Nephron (organoid): ENCODE measurements around the gene MLXIP.

Experiments
- H3K27ac Mint-ChIP-seq, 3 experiments: 2 replicates each; pipeline ENCODE4 v1.8.0; 2020; ENCODE audit warnings: mixed read lengths in 3 of 3, mild to moderate bottlenecking in 2 of 3, moderate library complexity in 1 of 3
- H3K27me3 Mint-ChIP-seq: 2 replicates; pipeline ENCODE4 v1.8.0; 2021; ENCODE audit warnings: low read depth, mild to moderate bottlenecking, moderate library complexity, mixed read lengths
- H3K36me3 Mint-ChIP-seq: 2 replicates; pipeline ENCODE4 v1.8.0; 2020; ENCODE audit warnings: low read depth, mixed read lengths
- H3K4me1 Mint-ChIP-seq: 2 replicates; pipeline ENCODE4 v1.8.0; 2020; ENCODE audit warnings: mixed read lengths
- H3K4me3 Mint-ChIP-seq, 3 experiments: 2 replicates each; pipeline ENCODE4 v1.8.0; 2020; ENCODE audit warnings: mild to moderate bottlenecking in 3 of 3, mixed read lengths in 3 of 3, moderate library complexity in 2 of 3
- H3K9me3 Mint-ChIP-seq: 2 replicates; pipeline ENCODE4 v1.8.0; 2020; ENCODE audit warnings: mixed read lengths
- TF ChIP-seq, protein P1 (sequence below), 3 experiments: fragments of 200-600 bp; sonication (generic); IDR thresholded peaks; one replicate each; pipeline ENCODE4 v1.5.0; 2021; ENCODE audit warnings: antibody characterized with exemption in 3 of 3; ENCODE audit not compliant: unreplicated experiment in 3 of 3

Gene MLXIP

DNA sequence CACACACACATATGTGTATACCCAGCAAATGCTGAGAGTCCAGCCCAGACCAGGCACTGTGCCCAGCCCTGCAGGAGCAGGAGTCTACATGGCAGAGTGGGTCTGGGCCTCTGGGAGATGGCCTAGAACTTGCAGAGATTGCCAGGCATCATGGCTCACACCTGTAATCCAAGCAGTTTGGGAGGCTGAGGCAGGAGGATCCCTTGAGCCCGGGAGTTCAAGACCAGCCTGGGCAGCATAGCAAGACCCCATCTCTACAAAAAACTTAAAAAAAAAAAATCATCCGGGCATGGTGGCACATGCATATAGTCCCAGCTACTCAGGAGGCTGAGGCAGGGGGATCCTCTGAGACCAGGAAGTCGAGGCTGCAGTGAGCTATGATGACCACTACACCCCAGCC, 20.8 kb upstream of the MLXIP start:
- H3K9me3 Mint-ChIP-seq, result no peaks in the 10 kb centered on the region
- TF ChIP-seq, protein P1, sequence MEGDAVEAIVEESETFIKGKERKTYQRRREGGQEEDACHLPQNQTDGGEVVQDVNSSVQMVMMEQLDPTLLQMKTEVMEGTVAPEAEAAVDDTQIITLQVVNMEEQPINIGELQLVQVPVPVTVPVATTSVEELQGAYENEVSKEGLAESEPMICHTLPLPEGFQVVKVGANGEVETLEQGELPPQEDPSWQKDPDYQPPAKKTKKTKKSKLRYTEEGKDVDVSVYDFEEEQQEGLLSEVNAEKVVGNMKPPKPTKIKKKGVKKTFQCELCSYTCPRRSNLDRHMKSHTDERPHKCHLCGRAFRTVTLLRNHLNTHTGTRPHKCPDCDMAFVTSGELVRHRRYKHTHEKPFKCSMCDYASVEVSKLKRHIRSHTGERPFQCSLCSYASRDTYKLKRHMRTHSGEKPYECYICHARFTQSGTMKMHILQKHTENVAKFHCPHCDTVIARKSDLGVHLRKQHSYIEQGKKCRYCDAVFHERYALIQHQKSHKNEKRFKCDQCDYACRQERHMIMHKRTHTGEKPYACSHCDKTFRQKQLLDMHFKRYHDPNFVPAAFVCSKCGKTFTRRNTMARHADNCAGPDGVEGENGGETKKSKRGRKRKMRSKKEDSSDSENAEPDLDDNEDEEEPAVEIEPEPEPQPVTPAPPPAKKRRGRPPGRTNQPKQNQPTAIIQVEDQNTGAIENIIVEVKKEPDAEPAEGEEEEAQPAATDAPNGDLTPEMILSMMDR (IDR thresholded peaks at IDR 0.05; ENCODE audit: unreplicated experiment in 3 of 3), result no peak
- no peaks in the 10 kb centered on the region for H3K27me3 Mint-ChIP-seq
- peaks cover 24% of the 10 kb centered on the region for H3K4me1 Mint-ChIP-seq
- peak overlapping the region in 2 of 3 experiments; percentile 45 to 52 for H3K27ac Mint-ChIP-seq
- peaks cover 44% of the 10 kb centered on the region for H3K36me3 Mint-ChIP-seq
- no peak overlapping the region for H3K4me3 Mint-ChIP-seq

- H3K27ac Mint-ChIP-seq, result peak overlapping the region; percentile 38 to 88 (median 65)
- H3K9me3 Mint-ChIP-seq, result no peaks in the 10 kb centered on the region
- TF ChIP-seq, protein P1 (IDR thresholded peaks at IDR 0.05; ENCODE audit: unreplicated experiment in 3 of 3), result no peak
- H3K4me3 Mint-ChIP-seq, result no peak overlapping the region
- peaks cover 33% of the 10 kb centered on the region for H3K4me1 Mint-ChIP-seq
- H3K36me3 Mint-ChIP-seq, result peaks cover 44% of the 10 kb centered on the region
- H3K27me3 Mint-ChIP-seq, result no peaks in the 10 kb centered on the region
Observed at GRCh38 chr12:122058549-122059149, 19.9 kb upstream of the MLXIP start.

DNA sequence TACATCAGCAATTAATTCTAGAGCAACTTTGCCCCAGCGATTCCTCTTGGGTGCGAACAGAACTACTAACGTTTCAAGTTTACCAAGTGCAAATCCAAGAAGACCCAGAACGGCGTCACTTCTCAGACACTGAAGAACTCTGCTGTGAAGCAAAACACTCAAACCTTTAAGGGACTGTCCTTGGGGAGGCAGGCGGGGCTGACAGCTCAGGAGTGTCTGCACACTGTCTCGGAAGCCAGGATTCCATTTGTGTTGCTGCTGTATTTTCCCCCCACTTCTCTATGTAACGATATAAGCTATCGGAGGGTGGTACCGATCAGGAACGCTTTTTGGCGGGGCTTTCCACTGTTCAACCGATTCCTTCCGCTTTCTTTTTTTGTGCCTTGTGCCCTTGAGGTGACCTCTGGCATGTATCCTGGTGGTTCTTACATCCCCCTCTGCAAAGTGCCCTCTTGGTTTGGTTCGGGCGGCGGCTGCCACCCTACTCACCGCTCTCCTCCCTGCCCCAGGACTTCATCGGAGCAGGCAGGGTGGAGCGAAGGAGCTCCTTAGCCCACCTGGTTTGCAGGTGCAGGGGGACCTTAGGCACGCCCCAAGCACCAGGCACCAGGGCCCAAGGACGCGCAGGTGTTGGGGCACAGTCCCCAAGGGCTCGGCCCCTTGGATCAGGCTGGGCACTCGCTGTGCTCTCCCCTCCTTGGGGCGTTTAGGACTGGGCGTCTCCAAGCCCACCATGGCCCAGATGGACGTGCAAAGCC, 19.2 kb upstream of the MLXIP start:
- Mint-ChIP-seq H3K27ac (peak overlapping the region; percentile 84 to 93 (median 88)), H3K9me3 (no peaks in the 10 kb centered on the region), H3K4me1 (peaks cover 39% of the 10 kb centered on the region), H3K27me3 (peaks cover 3% of the 10 kb centered on the region), H3K36me3 (peaks cover 44% of the 10 kb centered on the region), H3K4me3 (no peak overlapping the region)
- TF ChIP-seq, protein P1 (IDR thresholded peaks at IDR 0.05; ENCODE audit: unreplicated experiment in 3 of 3), result no peak

GRCh38 chr12:122060081-122060501, 18.5 kb upstream of the MLXIP start:
- Mint-ChIP-seq H3K36me3 (peaks cover 44% of the 10 kb centered on the region), H3K4me1 (peaks cover 43% of the 10 kb centered on the region), H3K9me3 (no peaks in the 10 kb centered on the region), H3K4me3 (peak overlapping the region in 2 of 3 experiments; percentile 10 to 34), H3K27ac (peak overlapping the region; percentile 84 to 93 (median 88)), H3K27me3 (peaks cover 3% of the 10 kb centered on the region)
- TF ChIP-seq, protein P1 (IDR thresholded peaks at IDR 0.05; ENCODE audit: unreplicated experiment in 3 of 3), result no peak

GRCh38 chr12:122061253-122061652, 17.3 kb upstream of the MLXIP start:
- Mint-ChIP-seq H3K27ac (peak overlapping the region; percentile 84 to 99 (median 88)), H3K4me3 (no peak overlapping the region), H3K9me3 (no peaks in the 10 kb centered on the region), H3K36me3 (peaks cover 40% of the 10 kb centered on the region), H3K4me1 (peaks cover 47% of the 10 kb centered on the region), H3K27me3 (peaks cover 3% of the 10 kb centered on the region)
- TF ChIP-seq, protein P1 (IDR thresholded peaks at IDR 0.05; ENCODE audit: unreplicated experiment in 3 of 3), result no peak
